GM18520 (cell line): ENCODE measurements around the gene UGT1A8.

ENCODE experiments used
- ATAC-seq: cut with Tn5 transposase; IDR thresholded peaks from one replicate; pipeline ENCODE4 v1.9.1; 2021; ENCODE audit not compliant: unreplicated experiment

The UGT1A8 gene

GRCh38 chr2:233816771-233817170 lies 199.3 kb downstream of the UGT1A8 start:
- ATAC-seq = no peak

- no peak for ATAC-seq
Observed at GRCh38 chr2:233817361-233817911, 200.0 kb downstream of the UGT1A8 start.

- no peak for ATAC-seq
Observed at GRCh38 chr2:233817995-233818638, 200.7 kb downstream of the UGT1A8 start.

- ATAC-seq = no peak
Observed at GRCh38 chr2:233818639-233819621, 201.5 kb downstream of the UGT1A8 start.

- ATAC-seq = no peak
Observed at GRCh38 chr2:233819884-233820773, 202.7 kb downstream of the UGT1A8 start.

- ATAC-seq = no peak
Observed at GRCh38 chr2:233820774-233821105, 203.3 kb downstream of the UGT1A8 start.

GRCh38 chr2:233821196-233821595 lies 203.8 kb downstream of the UGT1A8 start:
- no peak for ATAC-seq

- no peak for ATAC-seq
Observed at GRCh38 chr2:233821709-233822100, 204.3 kb downstream of the UGT1A8 start.

GRCh38 chr2:233822101-233822771 lies 204.8 kb downstream of the UGT1A8 start:
- ATAC-seq = no peak
